DND-41 (cell line): ENCODE results near the gene USP19.
A peak's percentile ranks its signal among the peaks of the same experiment; 100 is the strongest.

Source experiments
- ATAC-seq: fragments of 200-7000 bp; cut with Tn5 transposase; 3 replicates; pipeline ENCODE4 v1.9.1; 2021; ENCODE audit warnings: low read depth; ENCODE audit not compliant: insufficient read depth
- DNase-seq: peaks from one replicate; pipeline ENCODE4 v3.0.0-alpha.2; 2020
- H2AFZ ChIP-seq: 2 replicates; pipeline ENCODE4 v1.6.0; 2012; ENCODE audit warnings: low read depth, low read length
- H3K27ac ChIP-seq: 2 replicates; pipeline ENCODE4 v1.5.1; 2012; ENCODE audit warnings: low read length, inconsistent platforms
- H3K27me3 ChIP-seq: fragments of 200-600 bp; sonication (generic); 2 replicates; pipeline ENCODE4 v1.6.0; 2012; ENCODE audit warnings: low read length, mild to moderate bottlenecking, inconsistent platforms; ENCODE audit not compliant: insufficient read depth, poor library complexity
- H3K36me3 ChIP-seq: 2 replicates; pipeline ENCODE4 v1.5.1; 2012; ENCODE audit warnings: low read length, inconsistent platforms; ENCODE audit not compliant: insufficient read depth
- H3K4me1 ChIP-seq: 2 replicates; pipeline ENCODE4 v1.5.1; 2012; ENCODE audit warnings: mild to moderate bottlenecking, low read length; ENCODE audit not compliant: insufficient read depth
- H3K4me2 ChIP-seq: 2 replicates; pipeline ENCODE4 v1.6.0; 2012; ENCODE audit warnings: mild to moderate bottlenecking, moderate library complexity, low read length, inconsistent platforms; ENCODE audit not compliant: insufficient read depth
- H3K4me3 ChIP-seq, 2 experiments: fragments of 200-600 bp in 1 of 2; shearing (Covaris generic) in 1 of 2; 2 replicates each; pipeline ENCODE4 v1.5.1; 2012 to 2016; ENCODE audit warnings: inconsistent platforms in 2 of 2, low read length in 2 of 2, mild to moderate bottlenecking in 2 of 2, low read depth in 1 of 2, moderate library complexity in 1 of 2
- H3K79me2 ChIP-seq: 2 replicates; pipeline ENCODE4 v1.6.0; 2012; ENCODE audit warnings: low read length, inconsistent platforms; ENCODE audit not compliant: insufficient read depth
- H3K9ac ChIP-seq: 2 replicates; pipeline ENCODE4 v1.6.0; 2012; ENCODE audit warnings: low read depth, mild to moderate bottlenecking, inconsistent platforms, low read length, moderate library complexity
- H3K9me3 ChIP-seq: 2 replicates; pipeline ENCODE4 v1.5.1; 2012; ENCODE audit warnings: low read length, moderate library complexity, mild to moderate bottlenecking, inconsistent platforms; ENCODE audit not compliant: insufficient read depth, severe bottlenecking
- H4K20me1 ChIP-seq: 2 replicates; pipeline ENCODE4 v1.6.0; 2012; ENCODE audit warnings: low read length; ENCODE audit not compliant: insufficient read depth
- EZH2 ChIP-seq: IDR thresholded peaks from 3 replicates; pipeline ENCODE4 v1.6.1; 2012; ENCODE audit warnings: borderline replicate concordance, low read depth, mild to moderate bottlenecking, moderate library complexity, low read length, inconsistent platforms; ENCODE audit not compliant: severe bottlenecking
- TF ChIP-seq, protein P1 (sequence below): IDR thresholded peaks from 2 replicates; pipeline ENCODE4 v1.5.1; 2012; ENCODE audit warnings: borderline replicate concordance, low read length, moderate library complexity, mild to moderate bottlenecking; ENCODE audit not compliant: poor library complexity, severe bottlenecking; ENCODE audit errors: extremely low read depth

The USP19 gene

DNA sequence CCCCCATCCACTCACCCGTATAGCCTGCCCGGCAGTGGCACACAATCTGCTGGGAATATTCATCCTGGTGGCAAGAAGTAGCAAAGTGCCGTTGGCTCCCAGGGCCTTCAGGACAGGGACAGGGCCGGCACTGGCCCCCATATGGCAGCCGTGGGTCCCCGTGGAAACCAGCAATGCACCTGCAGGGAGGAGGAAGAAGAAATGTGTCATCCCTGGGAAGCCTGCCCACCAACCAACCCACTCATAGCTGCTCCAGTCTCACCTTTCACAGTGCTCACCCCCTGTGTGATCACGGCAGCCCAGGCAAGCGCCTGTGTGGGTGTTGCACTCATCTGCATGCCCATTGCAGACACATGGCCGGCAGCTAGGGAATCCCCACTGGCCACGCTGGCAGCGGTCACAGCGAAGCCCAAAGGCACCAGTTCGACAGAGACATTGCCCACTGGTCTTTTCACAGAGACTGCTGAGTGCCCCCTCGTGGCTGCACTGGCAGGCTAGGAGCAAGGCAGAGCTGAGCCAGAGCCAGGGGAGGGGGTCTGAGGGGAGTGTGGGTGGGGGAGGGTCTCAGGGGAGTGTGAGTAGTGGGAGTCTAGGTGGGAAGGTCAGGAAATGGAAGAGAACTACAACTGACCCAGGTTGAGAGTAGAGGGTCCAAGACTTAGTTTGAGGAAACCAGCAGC lies 4.5 kb upstream of the USP19 start:
- DNase-seq, result peak; percentile 15
- Histone ChIP-seq H3K9ac (no peak overlapping the region), H3K36me3 (peaks cover 4% of the 10 kb centered on the region; the same call in 1 of the 2 replicates), H4K20me1 (no peaks in the 10 kb centered on the region), H3K79me2 (peaks cover 4% of the 10 kb centered on the region), H3K27me3 (no peaks in the 10 kb centered on the region), H3K4me2 (no peak overlapping the region), H3K27ac (no peak overlapping the region), H3K9me3 (no peaks in the 10 kb centered on the region), H3K4me3 (no peak overlapping the region), H2AFZ (no peak overlapping the region), H3K4me1 (peaks cover 9% of the 10 kb centered on the region)
- TF ChIP-seq, protein P1, sequence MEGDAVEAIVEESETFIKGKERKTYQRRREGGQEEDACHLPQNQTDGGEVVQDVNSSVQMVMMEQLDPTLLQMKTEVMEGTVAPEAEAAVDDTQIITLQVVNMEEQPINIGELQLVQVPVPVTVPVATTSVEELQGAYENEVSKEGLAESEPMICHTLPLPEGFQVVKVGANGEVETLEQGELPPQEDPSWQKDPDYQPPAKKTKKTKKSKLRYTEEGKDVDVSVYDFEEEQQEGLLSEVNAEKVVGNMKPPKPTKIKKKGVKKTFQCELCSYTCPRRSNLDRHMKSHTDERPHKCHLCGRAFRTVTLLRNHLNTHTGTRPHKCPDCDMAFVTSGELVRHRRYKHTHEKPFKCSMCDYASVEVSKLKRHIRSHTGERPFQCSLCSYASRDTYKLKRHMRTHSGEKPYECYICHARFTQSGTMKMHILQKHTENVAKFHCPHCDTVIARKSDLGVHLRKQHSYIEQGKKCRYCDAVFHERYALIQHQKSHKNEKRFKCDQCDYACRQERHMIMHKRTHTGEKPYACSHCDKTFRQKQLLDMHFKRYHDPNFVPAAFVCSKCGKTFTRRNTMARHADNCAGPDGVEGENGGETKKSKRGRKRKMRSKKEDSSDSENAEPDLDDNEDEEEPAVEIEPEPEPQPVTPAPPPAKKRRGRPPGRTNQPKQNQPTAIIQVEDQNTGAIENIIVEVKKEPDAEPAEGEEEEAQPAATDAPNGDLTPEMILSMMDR, result peak; percentile 50
- TF ChIP-seq EZH2, result no peak
- ATAC-seq, result no peak

DNA sequence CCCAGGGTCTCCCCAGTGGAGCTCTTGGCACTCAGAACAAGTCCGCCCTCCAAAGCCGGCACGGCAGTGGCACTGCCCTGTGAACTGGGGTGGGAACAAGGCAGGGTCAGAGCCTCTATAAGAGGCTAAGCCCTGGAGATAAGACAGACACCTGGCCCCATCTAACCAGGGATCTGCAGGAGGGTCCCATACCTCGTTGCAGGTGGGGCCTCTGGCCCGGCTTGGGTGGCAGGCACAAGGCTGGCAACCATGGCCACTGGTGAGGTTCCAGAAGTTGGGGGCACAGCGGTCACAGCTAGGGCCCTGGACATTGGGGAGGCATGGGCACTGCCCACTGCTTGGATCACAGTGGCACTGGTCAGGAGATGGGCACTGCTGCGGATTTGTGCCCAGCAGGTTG lies 3.6 kb upstream of the USP19 start:
- no peak overlapping the region for H3K4me2 ChIP-seq
- H2AFZ ChIP-seq, result no peak overlapping the region
- no peak overlapping the region for H3K4me3 ChIP-seq
- H3K36me3 ChIP-seq, result peaks cover 13% of the 10 kb centered on the region; the same call in 1 of the 2 replicates
- no peak for DNase-seq
- peaks cover 4% of the 10 kb centered on the region; the same call in 1 of the 2 replicates for H4K20me1 ChIP-seq
- no peaks in the 10 kb centered on the region for H3K27me3 ChIP-seq
- H3K4me1 ChIP-seq, result peaks cover 18% of the 10 kb centered on the region
- no peak overlapping the region for H3K9ac ChIP-seq
- H3K79me2 ChIP-seq, result peaks cover 13% of the 10 kb centered on the region
- ATAC-seq, result no peak
- no peak overlapping the region for H3K27ac ChIP-seq
- no peak for TF ChIP-seq EZH2
- TF ChIP-seq, protein P1, result no peak
- no peaks in the 10 kb centered on the region for H3K9me3 ChIP-seq

DNA sequence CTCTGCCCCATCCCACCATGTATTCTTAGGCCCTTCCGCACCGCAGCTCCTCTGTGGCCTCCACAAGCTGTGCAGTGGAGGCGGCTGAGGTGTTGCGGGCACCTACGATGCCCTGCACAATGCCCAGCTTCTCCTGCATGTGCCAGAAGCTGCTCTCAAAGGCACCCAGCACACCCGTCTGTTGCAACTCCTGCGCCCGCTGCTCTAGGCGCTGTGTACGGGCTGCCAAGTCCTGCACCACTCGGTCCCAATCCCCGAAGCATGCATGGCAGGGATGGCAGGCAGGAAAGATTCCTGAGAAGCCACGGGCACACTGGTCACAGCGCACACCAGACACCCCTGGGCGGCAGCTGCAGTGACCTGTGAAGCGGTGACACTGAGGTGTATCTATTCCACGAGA lies 3.1 kb upstream of the USP19 start:
- Histone ChIP-seq H3K79me2 (peaks cover 18% of the 10 kb centered on the region), H3K36me3 (peaks cover 18% of the 10 kb centered on the region), H3K9me3 (no peaks in the 10 kb centered on the region), H3K4me3 (no peak overlapping the region), H3K27me3 (no peaks in the 10 kb centered on the region), H3K4me2 (no peak overlapping the region), H3K9ac (no peak overlapping the region), H3K4me1 (peaks cover 23% of the 10 kb centered on the region), H3K27ac (no peak overlapping the region), H4K20me1 (peaks cover 6% of the 10 kb centered on the region; the same call in 1 of the 2 replicates), H2AFZ (no peak overlapping the region)
- no peak for DNase-seq
- TF ChIP-seq EZH2, result no peak
- TF ChIP-seq, protein P1, result no peak
- no peak for ATAC-seq
